ENCODE measurements around the gene DPYSL4. TPM values are rescaled to one million over a fixed set of nuclear protein-coding genes. Genes with fewer than 3 reads are reported as not detected.

Gene DPYSL4
- total RNA-seq, 1 experiment from 2014 or later: 9.9 TPM

GRCh38 chr10:132198068-132198370 is 11.3 kb downstream of the DPYSL4 start:
- BruUV-seq (replicated peaks): no TSS peak
- ChIA-PET CTCF (no interaction called here), POLR2A (no interaction called here)
- no peak for TF ChIP-seq POLR2AphosphoS5 (IDR thresholded peaks at IDR 0.05; ENCODE audit: low read depth, low read length)
- TF ChIP-seq TCF7L2 (IDR thresholded peaks at IDR 0.05; ENCODE audit: low read depth, low read length): no peak
- TF ChIP-seq, protein P1, sequence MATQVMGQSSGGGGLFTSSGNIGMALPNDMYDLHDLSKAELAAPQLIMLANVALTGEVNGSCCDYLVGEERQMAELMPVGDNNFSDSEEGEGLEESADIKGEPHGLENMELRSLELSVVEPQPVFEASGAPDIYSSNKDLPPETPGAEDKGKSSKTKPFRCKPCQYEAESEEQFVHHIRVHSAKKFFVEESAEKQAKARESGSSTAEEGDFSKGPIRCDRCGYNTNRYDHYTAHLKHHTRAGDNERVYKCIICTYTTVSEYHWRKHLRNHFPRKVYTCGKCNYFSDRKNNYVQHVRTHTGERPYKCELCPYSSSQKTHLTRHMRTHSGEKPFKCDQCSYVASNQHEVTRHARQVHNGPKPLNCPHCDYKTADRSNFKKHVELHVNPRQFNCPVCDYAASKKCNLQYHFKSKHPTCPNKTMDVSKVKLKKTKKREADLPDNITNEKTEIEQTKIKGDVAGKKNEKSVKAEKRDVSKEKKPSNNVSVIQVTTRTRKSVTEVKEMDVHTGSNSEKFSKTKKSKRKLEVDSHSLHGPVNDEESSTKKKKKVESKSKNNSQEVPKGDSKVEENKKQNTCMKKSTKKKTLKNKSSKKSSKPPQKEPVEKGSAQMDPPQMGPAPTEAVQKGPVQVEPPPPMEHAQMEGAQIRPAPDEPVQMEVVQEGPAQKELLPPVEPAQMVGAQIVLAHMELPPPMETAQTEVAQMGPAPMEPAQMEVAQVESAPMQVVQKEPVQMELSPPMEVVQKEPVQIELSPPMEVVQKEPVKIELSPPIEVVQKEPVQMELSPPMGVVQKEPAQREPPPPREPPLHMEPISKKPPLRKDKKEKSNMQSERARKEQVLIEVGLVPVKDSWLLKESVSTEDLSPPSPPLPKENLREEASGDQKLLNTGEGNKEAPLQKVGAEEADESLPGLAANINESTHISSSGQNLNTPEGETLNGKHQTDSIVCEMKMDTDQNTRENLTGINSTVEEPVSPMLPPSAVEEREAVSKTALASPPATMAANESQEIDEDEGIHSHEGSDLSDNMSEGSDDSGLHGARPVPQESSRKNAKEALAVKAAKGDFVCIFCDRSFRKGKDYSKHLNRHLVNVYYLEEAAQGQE (IDR thresholded peaks at IDR 0.05; ENCODE audit: insufficient read depth in 1 of 2, low read depth in 2 of 2, low read length in 1 of 2): no peak
- no peak for TF ChIP-seq CTCF (IDR thresholded peaks at IDR 0.05)
- TF ChIP-seq SIN3A (IDR thresholded peaks at IDR 0.05; ENCODE audit: borderline replicate concordance, insufficient read depth, low read depth, low read length): no peak
- Histone ChIP-seq H3K36me3 (ENCODE audit: control insufficient read depth, insufficient read depth, low read length) (no peaks in the 10 kb centered on the region), H3K4me1 (ENCODE audit: control insufficient read depth, insufficient read depth, low read length) (no peaks in the 10 kb centered on the region), H3K27ac (ENCODE audit: low read length) (no peak overlapping the region), H3K9me3 (ENCODE audit: control insufficient read depth, insufficient read depth, low read depth, low read length) (no peaks in the 10 kb centered on the region), H3K27me3 (ENCODE audit: control insufficient read depth, insufficient read depth, low read length) (no peaks in the 10 kb centered on the region), H3K4me3 (ENCODE audit: low read depth in 2 of 2, low read length in 2 of 2) (no peak overlapping the region)
- no peak for DNase-seq (ENCODE audit: low read depth, low spot score)
- in situ Hi-C loops (cut with HindIII; ENCODE audit: low pct_unique_long_range_greater_than_20kb, low sequenced_read_pairs): no loop called here
- intact Hi-C loops (cut with micrococcal nuclease; ENCODE audit: unreplicated experiment): no loop called here
- ATAC-seq: no peak

- intact Hi-C loops (cut with micrococcal nuclease; ENCODE audit: unreplicated experiment): no loop called here
- H3K27ac ChIP-seq (ENCODE audit: low read length): no peak overlapping the region
- no peak overlapping the region for H3K4me3 ChIP-seq (ENCODE audit: low read depth in 2 of 2, low read length in 2 of 2)
- H3K36me3 ChIP-seq (ENCODE audit: control insufficient read depth, insufficient read depth, low read length): no peaks in the 10 kb centered on the region
- ChIA-PET CTCF (no interaction called here), POLR2A (no interaction called here)
- TF ChIP-seq POLR2AphosphoS5 (IDR thresholded peaks at IDR 0.05; ENCODE audit: low read depth, low read length) (no peak), CTCF (IDR thresholded peaks at IDR 0.05) (no peak), TCF7L2 (IDR thresholded peaks at IDR 0.05; ENCODE audit: low read depth, low read length) (no peak), SIN3A (IDR thresholded peaks at IDR 0.05; ENCODE audit: borderline replicate concordance, insufficient read depth, low read depth, low read length) (no peak)
- TF ChIP-seq, protein P1 (IDR thresholded peaks at IDR 0.05; ENCODE audit: insufficient read depth in 1 of 2, low read depth in 2 of 2, low read length in 1 of 2): no peak
- no peaks in the 10 kb centered on the region for H3K4me1 ChIP-seq (ENCODE audit: control insufficient read depth, insufficient read depth, low read length)
- DNase-seq (ENCODE audit: low read depth, low spot score) (no peak), ATAC-seq (0 out of 2 replicates have a peak, but pooled peaks have one; percentile 9)
- no peaks in the 10 kb centered on the region for H3K27me3 ChIP-seq (ENCODE audit: control insufficient read depth, insufficient read depth, low read length)
- in situ Hi-C loops (cut with HindIII; ENCODE audit: low pct_unique_long_range_greater_than_20kb, low sequenced_read_pairs): no loop called here
- H3K9me3 ChIP-seq (ENCODE audit: control insufficient read depth, insufficient read depth, low read depth, low read length): no peaks in the 10 kb centered on the region
- BruUV-seq (replicated peaks): no TSS peak
These were observed 11.8 kb downstream of the DPYSL4 start for GRCh38 chr10:132198381-132199181.

All from Panc1 (cell line).